ENCODE measurements around the gene MYO1E. TPM values are rescaled to one million over a fixed set of nuclear protein-coding genes. Genes with fewer than 3 reads are reported as not detected.

MYO1E gene
- total and polyA plus RNA-seq, 4 donors = 6.7 to 70.9 (median 21.6) TPM

GRCh38 chr15:59245559-59245958 is 127.1 kb downstream of the MYO1E start:
- H3K27me3 ChIP-seq (ENCODE audit: control insufficient read depth in 4 of 4, insufficient read depth in 4 of 4, low read length in 3 of 4) = no peaks in the 10 kb centered on the region
- TF ChIP-seq RAD21 (IDR thresholded peaks at IDR 0.05) = no peak
- H3K4me3 ChIP-seq (ENCODE audit: low read depth in 1 of 3, low read length in 3 of 3) = no peak overlapping the region
- no peaks in the 10 kb centered on the region for H3K9me3 ChIP-seq (ENCODE audit: control insufficient read depth in 4 of 4, low read length in 3 of 4)
- no peak overlapping the region for H3K27ac ChIP-seq (ENCODE audit: low read depth in 1 of 2, low read length in 2 of 2)
- H3K4me1 ChIP-seq (ENCODE audit: control insufficient read depth in 4 of 4, insufficient read depth in 4 of 4, low read length in 3 of 4) = peaks cover 0 to under 1% (median under 1%) of the 10 kb centered on the region in 4 donors
- no peak for DNase-seq (ENCODE audit: low spot score)
- no peak overlapping the region for H3K9ac ChIP-seq (ENCODE audit: low read depth in 1 of 2, low read length in 2 of 2)
- H3K36me3 ChIP-seq (ENCODE audit: control insufficient read depth in 4 of 4, insufficient read depth in 3 of 4, low read depth in 1 of 4, low read length in 3 of 4) = peaks cover 0 to 15% (median 3%) of the 10 kb centered on the region in 4 donors
- WGBS = 89% methylated on average over 2 of the region's 2 CpGs

- H3K4me1 ChIP-seq (ENCODE audit: control insufficient read depth in 4 of 4, insufficient read depth in 4 of 4, low read length in 3 of 4) = no peaks in the 10 kb centered on the region
- no peak overlapping the region for H3K27ac ChIP-seq (ENCODE audit: low read depth in 1 of 2, low read length in 2 of 2)
- H3K4me3 ChIP-seq (ENCODE audit: low read depth in 1 of 3, low read length in 3 of 3) = no peak overlapping the region
- WGBS = 93% methylated on average over 3 of the region's 3 CpGs
- no peak overlapping the region for H3K9ac ChIP-seq (ENCODE audit: low read depth in 1 of 2, low read length in 2 of 2)
- no peaks in the 10 kb centered on the region for H3K27me3 ChIP-seq (ENCODE audit: control insufficient read depth in 4 of 4, insufficient read depth in 4 of 4, low read length in 3 of 4)
- TF ChIP-seq EGR1 (IDR thresholded peaks at IDR 0.05; ENCODE audit: low read depth in 2 of 2) = no peak
- TF ChIP-seq SP1 (IDR thresholded peaks at IDR 0.05) = no peak
- no peak for TF ChIP-seq HNF4G (IDR thresholded peaks at IDR 0.05)
- no peak for TF ChIP-seq NR2F2 (IDR thresholded peaks at IDR 0.05)
- no peak for TF ChIP-seq MAX (IDR thresholded peaks at IDR 0.05)
- TF ChIP-seq, protein P1, sequence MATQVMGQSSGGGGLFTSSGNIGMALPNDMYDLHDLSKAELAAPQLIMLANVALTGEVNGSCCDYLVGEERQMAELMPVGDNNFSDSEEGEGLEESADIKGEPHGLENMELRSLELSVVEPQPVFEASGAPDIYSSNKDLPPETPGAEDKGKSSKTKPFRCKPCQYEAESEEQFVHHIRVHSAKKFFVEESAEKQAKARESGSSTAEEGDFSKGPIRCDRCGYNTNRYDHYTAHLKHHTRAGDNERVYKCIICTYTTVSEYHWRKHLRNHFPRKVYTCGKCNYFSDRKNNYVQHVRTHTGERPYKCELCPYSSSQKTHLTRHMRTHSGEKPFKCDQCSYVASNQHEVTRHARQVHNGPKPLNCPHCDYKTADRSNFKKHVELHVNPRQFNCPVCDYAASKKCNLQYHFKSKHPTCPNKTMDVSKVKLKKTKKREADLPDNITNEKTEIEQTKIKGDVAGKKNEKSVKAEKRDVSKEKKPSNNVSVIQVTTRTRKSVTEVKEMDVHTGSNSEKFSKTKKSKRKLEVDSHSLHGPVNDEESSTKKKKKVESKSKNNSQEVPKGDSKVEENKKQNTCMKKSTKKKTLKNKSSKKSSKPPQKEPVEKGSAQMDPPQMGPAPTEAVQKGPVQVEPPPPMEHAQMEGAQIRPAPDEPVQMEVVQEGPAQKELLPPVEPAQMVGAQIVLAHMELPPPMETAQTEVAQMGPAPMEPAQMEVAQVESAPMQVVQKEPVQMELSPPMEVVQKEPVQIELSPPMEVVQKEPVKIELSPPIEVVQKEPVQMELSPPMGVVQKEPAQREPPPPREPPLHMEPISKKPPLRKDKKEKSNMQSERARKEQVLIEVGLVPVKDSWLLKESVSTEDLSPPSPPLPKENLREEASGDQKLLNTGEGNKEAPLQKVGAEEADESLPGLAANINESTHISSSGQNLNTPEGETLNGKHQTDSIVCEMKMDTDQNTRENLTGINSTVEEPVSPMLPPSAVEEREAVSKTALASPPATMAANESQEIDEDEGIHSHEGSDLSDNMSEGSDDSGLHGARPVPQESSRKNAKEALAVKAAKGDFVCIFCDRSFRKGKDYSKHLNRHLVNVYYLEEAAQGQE (IDR thresholded peaks at IDR 0.05) = no peak
- TF ChIP-seq RXRA (IDR thresholded peaks at IDR 0.05) = no peak
- no peak for TF ChIP-seq GABPA (IDR thresholded peaks at IDR 0.05 in 1 of 2, conservative IDR thresholded peaks at IDR 0.05 in 1 of 2)
- TF ChIP-seq FOXA2 (IDR thresholded peaks at IDR 0.05) = no peak
- TF ChIP-seq YY1 (IDR thresholded peaks at IDR 0.05) = no peak
- no peak for TF ChIP-seq RAD21 (IDR thresholded peaks at IDR 0.05)
- no peak for TF ChIP-seq TAF1 (conservative IDR thresholded peaks at IDR 0.05)
- H3K9me3 ChIP-seq (ENCODE audit: control insufficient read depth in 4 of 4, low read length in 3 of 4) = no peaks in the 10 kb centered on the region
- DNase-seq (ENCODE audit: low spot score) = no peak
- peaks cover 0 to 9% (median 3%) of the 10 kb centered on the region in 4 donors for H3K36me3 ChIP-seq (ENCODE audit: control insufficient read depth in 4 of 4, insufficient read depth in 3 of 4, low read depth in 1 of 4, low read length in 3 of 4)
These were observed 128.3 kb downstream of the MYO1E start for GRCh38 chr15:59244337-59244736.

- Histone ChIP-seq H3K36me3 (ENCODE audit: control insufficient read depth in 4 of 4, insufficient read depth in 3 of 4, low read depth in 1 of 4, low read length in 3 of 4) (peaks cover 0 to 9% (median 3%) of the 10 kb centered on the region in 4 donors), H3K4me3 (ENCODE audit: low read depth in 1 of 3, low read length in 3 of 3) (no peak overlapping the region)
- WGBS = 88% methylated on average over 5 of the region's 5 CpGs
These were observed 129.0 kb downstream of the MYO1E start for GRCh38 chr15:59243622-59244021.

More at GRCh38 chr15:59243622-59244021, 129.0 kb downstream of the MYO1E start:
- Histone ChIP-seq H3K27ac (ENCODE audit: low read depth in 1 of 2, low read length in 2 of 2) (no peak overlapping the region), H3K27me3 (ENCODE audit: control insufficient read depth in 4 of 4, insufficient read depth in 4 of 4, low read length in 3 of 4) (no peaks in the 10 kb centered on the region), H3K9me3 (ENCODE audit: control insufficient read depth in 4 of 4, low read length in 3 of 4) (no peaks in the 10 kb centered on the region), H3K4me1 (ENCODE audit: control insufficient read depth in 4 of 4, insufficient read depth in 4 of 4, low read length in 3 of 4) (no peaks in the 10 kb centered on the region), H3K9ac (ENCODE audit: low read depth in 1 of 2, low read length in 2 of 2) (no peak overlapping the region)
- TF ChIP-seq EGR1 (IDR thresholded peaks at IDR 0.05; ENCODE audit: low read depth in 2 of 2) (no peak), YY1 (IDR thresholded peaks at IDR 0.05) (no peak), SP1 (IDR thresholded peaks at IDR 0.05) (no peak), MAX (IDR thresholded peaks at IDR 0.05) (no peak), JUND (IDR thresholded peaks at IDR 0.05) (no peak), RXRA (IDR thresholded peaks at IDR 0.05) (no peak)
- TF ChIP-seq, protein P2, sequence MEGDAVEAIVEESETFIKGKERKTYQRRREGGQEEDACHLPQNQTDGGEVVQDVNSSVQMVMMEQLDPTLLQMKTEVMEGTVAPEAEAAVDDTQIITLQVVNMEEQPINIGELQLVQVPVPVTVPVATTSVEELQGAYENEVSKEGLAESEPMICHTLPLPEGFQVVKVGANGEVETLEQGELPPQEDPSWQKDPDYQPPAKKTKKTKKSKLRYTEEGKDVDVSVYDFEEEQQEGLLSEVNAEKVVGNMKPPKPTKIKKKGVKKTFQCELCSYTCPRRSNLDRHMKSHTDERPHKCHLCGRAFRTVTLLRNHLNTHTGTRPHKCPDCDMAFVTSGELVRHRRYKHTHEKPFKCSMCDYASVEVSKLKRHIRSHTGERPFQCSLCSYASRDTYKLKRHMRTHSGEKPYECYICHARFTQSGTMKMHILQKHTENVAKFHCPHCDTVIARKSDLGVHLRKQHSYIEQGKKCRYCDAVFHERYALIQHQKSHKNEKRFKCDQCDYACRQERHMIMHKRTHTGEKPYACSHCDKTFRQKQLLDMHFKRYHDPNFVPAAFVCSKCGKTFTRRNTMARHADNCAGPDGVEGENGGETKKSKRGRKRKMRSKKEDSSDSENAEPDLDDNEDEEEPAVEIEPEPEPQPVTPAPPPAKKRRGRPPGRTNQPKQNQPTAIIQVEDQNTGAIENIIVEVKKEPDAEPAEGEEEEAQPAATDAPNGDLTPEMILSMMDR (IDR thresholded peaks at IDR 0.05; ENCODE audit: low read depth, low read length, missing input control) = no peak
- no peak for DNase-seq (ENCODE audit: low spot score)

Measured in liver (tissue), 9 donors.